Esophagus muscularis mucosa (tissue), 4 donors: Measurements from ENCODE around the gene CRISPLD2.

ENCODE experiments used
- CTCF ChIP-seq, 3 experiments: fragments of 200-600 bp in 2 of 3; fragments of 450-650 bp in 1 of 3; sonication (generic) in 2 of 3; IDR thresholded peaks; one replicate each; pipeline ENCODE4 v1.5.1; 2017 to 2019; ENCODE audit warnings: antibody characterized with exemption in 3 of 3, mild to moderate bottlenecking in 2 of 3, moderate library complexity in 1 of 3
- EP300 ChIP-seq: sonication (generic); formaldehyde crosslinking; IDR thresholded peaks from one replicate; pipeline ENCODE4 v1.6.1; 2017; ENCODE audit warnings: antibody characterized with exemption
- POLR2A ChIP-seq: fragments of 450-650 bp; IDR thresholded peaks from one replicate; pipeline ENCODE4 v1.6.1; 2017; ENCODE audit warnings: antibody characterized with exemption, moderate library complexity, mild to moderate bottlenecking, low read depth
- POLR2AphosphoS5 ChIP-seq, 2 donors: sonication (generic); formaldehyde crosslinking; IDR thresholded peaks; one replicate each; pipeline ENCODE4 v1.6.1; 2017; ENCODE audit warnings: antibody characterized with exemption in 2 of 2

GRCh38 chr16:84803146-84803545 is 16.6 kb upstream of the CRISPLD2 start:
- TF ChIP-seq CTCF (IDR thresholded peaks at IDR 0.05) (no peak), POLR2A (no peak), EP300 (no peak), POLR2AphosphoS5 (IDR thresholded peaks at IDR 0.05) (no peak)
